ENCODE results near the gene JPT1. TPM values are rescaled to one million over a fixed set of nuclear protein-coding genes. Genes with fewer than 3 reads are reported as not detected.
A peak's percentile ranks its signal among the peaks of the same experiment; 100 is the strongest.

Gene JPT1
- total and polyA plus RNA-seq, 4 donors = 35.1 to 140 (median 97.1) TPM

DNA sequence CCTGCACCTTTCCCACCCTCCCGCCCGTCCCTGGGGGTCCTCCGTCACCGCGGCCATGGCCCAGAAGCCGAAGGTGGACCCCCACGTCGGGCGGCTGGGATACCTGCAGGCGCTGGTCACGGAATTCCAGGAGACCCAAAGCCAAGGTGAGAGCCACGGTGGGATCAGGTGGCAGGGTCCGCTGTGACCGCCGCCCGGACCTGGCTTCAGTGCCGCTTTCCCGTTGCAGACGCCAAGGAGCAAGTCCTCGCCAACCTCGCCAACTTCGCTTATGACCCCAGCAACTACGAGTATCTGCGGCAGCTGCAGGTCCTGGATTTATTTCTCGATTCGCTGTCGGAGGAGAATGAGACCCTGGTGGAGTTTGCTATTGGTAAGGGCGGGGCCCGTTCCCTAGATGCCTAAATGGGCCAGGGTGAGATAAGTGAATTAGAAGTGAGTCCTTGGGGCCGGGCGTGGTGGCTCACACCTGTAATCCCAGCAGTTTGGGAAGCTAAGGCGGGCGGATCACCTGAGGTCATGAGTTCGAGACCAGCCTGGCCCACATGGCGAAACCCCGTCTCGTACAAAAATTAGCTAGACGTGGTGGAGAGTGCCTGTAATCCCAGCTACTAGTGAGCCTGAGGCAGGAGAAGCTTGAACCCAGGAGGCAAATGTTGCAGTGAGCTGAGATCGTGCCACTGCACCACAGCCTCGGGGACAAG is 43.9 kb downstream of the JPT1 start:
- Histone ChIP-seq H3K9ac (ENCODE audit: insufficient read depth in 1 of 2, low read length in 2 of 2) (peak overlapping the region in 1 of 2 donors; percentile 77), H3K9me3 (ENCODE audit: control insufficient read depth in 4 of 4, insufficient read depth in 3 of 4, low read length in 3 of 4) (no peaks in the 10 kb centered on the region), H3K27ac (ENCODE audit: low read depth in 1 of 2, low read length in 1 of 2) (peak overlapping the region; percentile 59 to 84), H3K4me1 (ENCODE audit: control insufficient read depth in 5 of 5, insufficient read depth in 5 of 5, low read length in 5 of 5) (peaks cover 0 to 25% (median 12%) of the 10 kb centered on the region in 5 donors), H3K36me3 (ENCODE audit: control insufficient read depth in 4 of 4, insufficient read depth in 4 of 4, low read length in 4 of 4) (peaks cover 0 to 4% (median under 1%) of the 10 kb centered on the region in 4 donors), H3K4me3 (peak overlapping the region; percentile 70), H3K27me3 (ENCODE audit: control insufficient read depth in 3 of 3, insufficient read depth in 3 of 3, low read length in 2 of 3) (peaks cover 0 to 4% (median 0%) of the 10 kb centered on the region in 3 donors)
- TF ChIP-seq, protein P1, sequence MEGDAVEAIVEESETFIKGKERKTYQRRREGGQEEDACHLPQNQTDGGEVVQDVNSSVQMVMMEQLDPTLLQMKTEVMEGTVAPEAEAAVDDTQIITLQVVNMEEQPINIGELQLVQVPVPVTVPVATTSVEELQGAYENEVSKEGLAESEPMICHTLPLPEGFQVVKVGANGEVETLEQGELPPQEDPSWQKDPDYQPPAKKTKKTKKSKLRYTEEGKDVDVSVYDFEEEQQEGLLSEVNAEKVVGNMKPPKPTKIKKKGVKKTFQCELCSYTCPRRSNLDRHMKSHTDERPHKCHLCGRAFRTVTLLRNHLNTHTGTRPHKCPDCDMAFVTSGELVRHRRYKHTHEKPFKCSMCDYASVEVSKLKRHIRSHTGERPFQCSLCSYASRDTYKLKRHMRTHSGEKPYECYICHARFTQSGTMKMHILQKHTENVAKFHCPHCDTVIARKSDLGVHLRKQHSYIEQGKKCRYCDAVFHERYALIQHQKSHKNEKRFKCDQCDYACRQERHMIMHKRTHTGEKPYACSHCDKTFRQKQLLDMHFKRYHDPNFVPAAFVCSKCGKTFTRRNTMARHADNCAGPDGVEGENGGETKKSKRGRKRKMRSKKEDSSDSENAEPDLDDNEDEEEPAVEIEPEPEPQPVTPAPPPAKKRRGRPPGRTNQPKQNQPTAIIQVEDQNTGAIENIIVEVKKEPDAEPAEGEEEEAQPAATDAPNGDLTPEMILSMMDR (IDR thresholded peaks at IDR 0.05; ENCODE audit: control extremely low read depth, extremely low read depth) = no peak
- DNase-seq (no peak), ATAC-seq (ENCODE audit: insufficient read depth, low FRiP score) (no peak)
- 20 to 22% methylated on average over 40 of the region's 40 CpGs for WGBS, 2 donors

DNA sequence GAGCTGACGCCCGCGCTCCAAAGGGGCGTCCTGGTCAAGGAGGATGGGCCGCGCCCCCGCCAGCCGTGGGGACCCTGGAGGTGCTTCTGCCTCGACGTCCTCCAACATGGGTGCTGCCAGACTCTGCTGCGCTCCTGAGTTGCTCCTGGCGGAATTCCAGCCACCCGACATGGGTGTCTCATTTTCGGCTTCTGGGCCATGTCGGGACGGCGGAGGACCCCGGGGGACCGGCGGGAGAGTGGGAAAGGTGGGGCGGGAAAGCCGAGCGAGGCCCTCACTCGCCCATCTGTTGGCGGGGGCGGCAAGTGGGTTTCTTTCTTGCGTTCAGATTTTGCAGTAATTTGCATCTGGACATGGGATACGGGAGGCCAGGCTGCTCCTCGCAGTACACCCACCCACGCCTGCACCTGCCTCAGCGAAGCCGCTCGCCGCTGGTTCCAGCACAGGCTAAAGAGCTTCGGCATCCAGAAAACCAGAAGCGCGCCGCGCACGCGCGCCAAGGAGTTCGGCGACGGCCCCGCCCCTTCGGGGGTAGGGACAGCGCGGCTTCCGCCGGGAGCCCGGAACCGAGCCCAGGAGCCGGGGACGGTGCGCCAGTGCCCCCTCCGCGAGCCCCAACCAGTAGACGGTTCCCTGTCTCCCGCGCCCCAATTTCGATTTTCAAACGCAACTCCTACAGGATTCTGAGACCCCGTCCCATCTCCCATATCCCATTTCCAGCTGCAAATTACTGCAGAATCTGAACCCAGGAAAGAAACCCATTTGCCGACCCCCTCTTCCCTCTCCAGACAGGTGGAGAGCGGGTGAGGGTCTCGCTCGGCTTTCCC is 44.7 kb downstream of the JPT1 start, which contains the start of gene ARMC7:
Gene ARMC7 (plus strand): TSS at position 563 of the 827 bp plus-strand sequence. CDS start 320 bp downstream, outside the sequence.
- WGBS, 2 donors = 1% methylated on average over 68 of the region's 68 CpGs
- H3K4me3 ChIP-seq = peak within 1 kb of the TSS; percentile 70
- DNase-seq (peak; percentile 81 to 89 (median 88)), ATAC-seq (ENCODE audit: insufficient read depth, low FRiP score) (peak; percentile 83)
- H3K27me3 ChIP-seq (ENCODE audit: control insufficient read depth in 3 of 3, insufficient read depth in 3 of 3, low read length in 2 of 3) = peaks cover 0 to 4% (median 0%) of the 10 kb centered on the region in 3 donors
- TF ChIP-seq, protein P1 (IDR thresholded peaks at IDR 0.05; ENCODE audit: control extremely low read depth, extremely low read depth) = no peak
- H3K4me1 ChIP-seq (ENCODE audit: control insufficient read depth in 5 of 5, insufficient read depth in 5 of 5, low read length in 5 of 5) = peaks cover 0 to 20% (median 9%) of the 10 kb centered on the region in 5 donors
- no peaks in the 10 kb centered on the region for H3K9me3 ChIP-seq (ENCODE audit: control insufficient read depth in 4 of 4, insufficient read depth in 3 of 4, low read length in 3 of 4)
- H3K9ac ChIP-seq (ENCODE audit: insufficient read depth in 1 of 2, low read length in 2 of 2) = peak within 1 kb of the TSS in 1 of 2 donors; percentile 77
- H3K36me3 ChIP-seq (ENCODE audit: control insufficient read depth in 4 of 4, insufficient read depth in 4 of 4, low read length in 4 of 4) = peaks cover 0 to 9% (median 2%) of the 10 kb centered on the region in 4 donors
- H3K27ac ChIP-seq (ENCODE audit: low read depth in 1 of 2, low read length in 1 of 2) = peak within 1 kb of the TSS; percentile 82 to 84

DNA sequence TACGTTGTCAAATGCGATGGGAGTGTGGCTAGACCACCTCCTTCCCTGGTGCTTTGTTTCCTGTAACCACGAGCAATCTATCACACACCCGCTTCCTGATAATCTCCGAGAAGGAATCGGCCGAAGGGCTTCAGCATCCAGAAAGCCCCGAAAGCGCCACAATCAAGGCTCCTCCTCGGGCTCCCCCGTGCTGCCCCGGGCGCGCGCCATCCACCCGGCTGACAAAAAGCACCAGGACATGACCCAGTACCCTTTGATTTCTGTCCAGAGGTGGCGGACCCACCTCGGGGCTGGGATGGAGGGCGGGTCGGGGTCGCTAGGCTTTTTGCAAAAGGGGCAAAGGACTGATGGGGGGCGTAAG is 45.3 kb downstream of the JPT1 start:
- WGBS, 2 donors = 2 to 11% methylated on average over 22 of the region's 22 CpGs
- no peak overlapping the region for H3K27ac ChIP-seq (ENCODE audit: low read depth in 1 of 2, low read length in 1 of 2)
- DNase-seq (no peak), ATAC-seq (ENCODE audit: insufficient read depth, low FRiP score) (no peak)
- peaks cover 0 to 10% (median 3%) of the 10 kb centered on the region in 4 donors for H3K36me3 ChIP-seq (ENCODE audit: control insufficient read depth in 4 of 4, insufficient read depth in 4 of 4, low read length in 4 of 4)
- peaks cover 0 to 4% (median 0%) of the 10 kb centered on the region in 3 donors for H3K27me3 ChIP-seq (ENCODE audit: control insufficient read depth in 3 of 3, insufficient read depth in 3 of 3, low read length in 2 of 3)
- TF ChIP-seq, protein P1 (IDR thresholded peaks at IDR 0.05; ENCODE audit: control extremely low read depth, extremely low read depth) = no peak
- no peak overlapping the region for H3K9ac ChIP-seq (ENCODE audit: insufficient read depth in 1 of 2, low read length in 2 of 2)
- H3K9me3 ChIP-seq (ENCODE audit: control insufficient read depth in 4 of 4, insufficient read depth in 3 of 4, low read length in 3 of 4) = no peaks in the 10 kb centered on the region
- no peak overlapping the region for H3K4me3 ChIP-seq
- peaks cover 0 to 15% (median 5%) of the 10 kb centered on the region in 5 donors for H3K4me1 ChIP-seq (ENCODE audit: control insufficient read depth in 5 of 5, insufficient read depth in 5 of 5, low read length in 5 of 5)

All from lung (tissue), 12 donors.